Cardiac fibroblast (primary cell): Measurements from ENCODE around the gene GCG.
A peak's percentile ranks its signal among the peaks of the same experiment; 100 is the strongest.

Experiments
- DNase-seq, 2 donors: peaks; one replicate each; pipeline versions ENCODE4 v3.0.0 to v3.0.0-alpha.2; 2010; ENCODE audit warnings: low read depth in 2 of 2
- H3K4me3 ChIP-seq, 2 donors: replicated peaks in 1 of 2; 1 replicate in 1 of 2; 2 replicates in 1 of 2; pipeline ENCODE4 v1.5.1; 2011; ENCODE audit warnings: low read depth in 2 of 2, low read length in 2 of 2, mild to moderate bottlenecking in 2 of 2, moderate library complexity in 1 of 2
- TF ChIP-seq, protein P1 (sequence below): IDR thresholded peaks from one replicate; pipeline ENCODE4 v1.5.1; 2011; ENCODE audit warnings: low read depth, mild to moderate bottlenecking, low read length, inconsistent platforms

The GCG gene

DNA sequence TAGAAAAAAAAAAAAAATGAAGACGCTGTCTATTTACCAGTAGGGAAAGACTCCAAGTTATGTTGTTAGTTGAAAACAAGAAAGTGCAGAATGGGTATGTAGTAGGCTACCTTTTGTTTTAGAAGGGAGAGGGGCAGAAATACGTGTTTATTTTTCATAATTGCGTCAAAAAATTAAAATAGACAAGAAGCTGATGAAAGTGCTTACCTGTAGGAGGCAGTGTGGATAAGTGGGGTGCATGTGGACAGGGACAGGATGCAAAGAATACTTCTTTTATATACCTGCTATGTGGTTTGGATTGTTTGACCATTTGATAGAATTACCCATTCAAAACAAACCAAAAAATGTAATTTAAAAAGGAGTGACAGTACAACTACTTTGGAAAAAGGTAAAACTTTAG lies 3.0 kb upstream of the GCG start:
- DNase-seq: no peak
- TF ChIP-seq, protein P1, sequence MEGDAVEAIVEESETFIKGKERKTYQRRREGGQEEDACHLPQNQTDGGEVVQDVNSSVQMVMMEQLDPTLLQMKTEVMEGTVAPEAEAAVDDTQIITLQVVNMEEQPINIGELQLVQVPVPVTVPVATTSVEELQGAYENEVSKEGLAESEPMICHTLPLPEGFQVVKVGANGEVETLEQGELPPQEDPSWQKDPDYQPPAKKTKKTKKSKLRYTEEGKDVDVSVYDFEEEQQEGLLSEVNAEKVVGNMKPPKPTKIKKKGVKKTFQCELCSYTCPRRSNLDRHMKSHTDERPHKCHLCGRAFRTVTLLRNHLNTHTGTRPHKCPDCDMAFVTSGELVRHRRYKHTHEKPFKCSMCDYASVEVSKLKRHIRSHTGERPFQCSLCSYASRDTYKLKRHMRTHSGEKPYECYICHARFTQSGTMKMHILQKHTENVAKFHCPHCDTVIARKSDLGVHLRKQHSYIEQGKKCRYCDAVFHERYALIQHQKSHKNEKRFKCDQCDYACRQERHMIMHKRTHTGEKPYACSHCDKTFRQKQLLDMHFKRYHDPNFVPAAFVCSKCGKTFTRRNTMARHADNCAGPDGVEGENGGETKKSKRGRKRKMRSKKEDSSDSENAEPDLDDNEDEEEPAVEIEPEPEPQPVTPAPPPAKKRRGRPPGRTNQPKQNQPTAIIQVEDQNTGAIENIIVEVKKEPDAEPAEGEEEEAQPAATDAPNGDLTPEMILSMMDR: peak; percentile 18

DNA sequence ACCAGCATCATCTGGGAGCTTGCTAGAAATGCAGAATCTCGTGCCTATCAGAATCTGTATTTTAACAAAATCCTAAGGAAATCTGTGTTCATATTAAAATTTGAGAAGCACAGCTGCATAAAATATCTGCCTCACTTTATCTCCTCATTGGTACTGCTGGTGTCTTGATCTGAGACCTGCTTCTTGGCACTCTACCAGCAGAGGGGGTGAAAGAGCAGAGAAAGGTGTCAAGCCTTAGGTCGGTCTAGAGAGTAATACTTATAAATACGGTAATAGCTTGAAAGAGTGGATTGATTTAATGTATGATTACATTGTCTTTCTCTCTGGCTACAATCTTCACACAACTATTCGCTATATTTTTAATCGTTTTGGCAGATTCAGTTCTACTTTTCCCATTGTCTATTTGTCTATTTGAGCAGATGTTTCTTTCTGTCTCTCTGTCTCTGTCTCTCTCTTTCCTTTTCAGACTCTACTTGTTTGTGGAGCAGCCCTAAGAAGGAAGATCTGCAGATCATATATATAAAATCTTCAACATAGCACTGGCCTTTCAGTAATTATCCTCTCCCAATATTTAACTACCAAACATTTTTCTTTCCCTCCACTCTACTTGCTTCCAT lies 1.7 kb upstream of the GCG start:
- TF ChIP-seq, protein P1: peak; percentile 70
- peak; percentile 48 to 74 for DNase-seq
- no peak overlapping the region for H3K4me3 ChIP-seq

More for the DNA sequence above, 3.0 kb upstream of the GCG start:
- no peak overlapping the region for H3K4me3 ChIP-seq

DNA sequence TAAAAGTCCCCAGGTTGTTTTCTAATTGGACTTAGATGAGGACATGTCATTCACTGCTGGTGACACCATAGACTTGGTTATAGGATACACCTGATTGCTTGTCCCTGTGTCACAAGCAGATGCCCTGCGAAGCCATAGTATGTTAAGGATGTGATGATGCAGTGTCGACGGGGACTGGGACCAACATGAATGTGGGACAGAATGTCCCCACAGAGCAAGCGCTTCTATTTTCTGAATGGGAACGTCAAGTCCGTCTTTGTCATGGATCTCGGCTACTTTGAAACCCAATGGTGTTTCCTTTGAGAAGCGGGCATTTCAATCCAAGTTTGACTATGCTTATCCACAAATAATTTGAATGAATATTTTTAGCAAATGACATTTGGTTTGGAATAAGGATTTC lies 2.1 kb downstream of the GCG start:
- TF ChIP-seq, protein P1: no peak
- H3K4me3 ChIP-seq: no peak overlapping the region

DNA sequence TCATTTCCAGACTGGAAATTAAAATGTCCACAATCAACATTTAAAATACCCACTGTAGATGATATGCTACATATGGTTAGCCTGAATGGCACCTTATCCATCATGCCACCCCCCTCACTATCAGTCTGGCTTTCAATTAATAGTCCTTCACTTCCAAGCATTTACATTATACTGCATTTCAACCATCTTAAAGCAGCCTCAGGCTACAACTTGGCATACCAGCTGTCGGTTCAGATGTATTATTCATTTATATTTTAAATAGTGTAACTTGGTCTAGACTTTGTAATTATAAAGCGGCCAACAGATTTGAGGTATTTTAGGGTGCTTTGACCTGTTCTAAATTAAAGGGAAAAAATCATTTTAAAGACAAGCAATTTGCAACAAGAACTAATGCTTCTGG lies 2.6 kb downstream of the GCG start:
- H3K4me3 ChIP-seq: no peak overlapping the region
- no peak for DNase-seq
- TF ChIP-seq, protein P1: no peak

More for the DNA sequence above, 2.1 kb downstream of the GCG start:
- DNase-seq: no peak

DNA sequence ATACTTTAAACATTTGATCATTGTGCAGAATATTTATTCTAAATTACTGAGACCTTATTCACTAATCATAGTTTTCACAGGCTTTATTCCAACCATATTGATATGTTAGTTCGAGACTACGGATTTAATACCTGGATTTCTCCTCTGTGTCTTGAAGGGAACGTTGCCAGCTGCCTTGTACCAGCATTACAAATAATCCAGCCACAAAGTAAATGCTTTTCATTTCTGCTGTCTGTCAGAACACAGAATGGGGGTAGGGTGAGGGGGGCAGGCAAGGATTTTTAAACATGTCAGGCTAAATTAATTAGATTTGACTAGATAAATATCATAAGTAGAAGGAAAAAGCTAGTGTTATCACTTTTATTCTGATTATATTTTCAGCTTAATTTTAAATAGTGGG lies 3.1 kb downstream of the GCG start:
- TF ChIP-seq, protein P1: no peak
- DNase-seq: no peak
- no peak overlapping the region for H3K4me3 ChIP-seq

DNA sequence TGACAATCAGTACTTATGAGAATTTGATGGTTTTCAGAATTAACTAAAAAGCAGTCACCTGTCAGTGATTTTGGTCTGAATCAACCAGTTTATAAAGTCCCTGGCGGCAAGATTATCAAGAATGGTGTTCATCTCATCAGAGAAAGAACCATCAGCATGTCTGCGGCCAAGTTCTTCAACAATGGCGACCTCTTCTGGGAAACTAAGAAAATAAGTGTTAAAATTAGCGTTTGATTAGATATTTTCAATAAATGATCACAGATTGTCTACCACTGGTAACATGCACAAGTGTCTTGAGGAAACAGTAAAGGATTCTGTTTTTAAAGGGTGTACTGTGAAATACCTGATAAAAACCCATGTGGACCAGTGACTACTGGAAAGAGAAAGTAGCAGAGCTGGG lies 8.1 kb downstream of the GCG start:
- TF ChIP-seq, protein P1: no peak
- no peak overlapping the region for H3K4me3 ChIP-seq
- DNase-seq: no peak

DNA sequence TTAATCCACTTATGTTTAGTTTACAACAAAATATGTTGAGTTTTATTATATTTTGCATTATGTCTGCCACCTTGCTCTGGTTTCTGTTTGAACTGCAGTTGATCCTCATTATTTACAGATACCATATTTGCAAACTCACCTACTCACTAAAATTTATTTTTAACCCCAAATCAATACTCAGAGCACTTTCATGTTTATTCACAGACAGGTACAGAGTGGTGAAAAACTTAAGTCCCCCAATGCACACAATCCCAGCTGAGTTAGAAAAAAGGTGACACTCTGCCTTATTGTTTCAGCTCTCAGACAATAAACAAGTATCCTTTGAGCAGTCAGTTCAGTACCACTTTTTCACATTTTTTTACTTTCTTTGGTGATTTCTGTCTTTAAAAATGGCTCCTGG lies 13.7 kb downstream of the GCG start:
- TF ChIP-seq, protein P1: no peak
- DNase-seq: no peak
- no peak overlapping the region for H3K4me3 ChIP-seq
